Heart right ventricle (tissue), 16 donors: ENCODE measurements around the gene PPIE. TPM values are rescaled to one million over a fixed set of nuclear protein-coding genes. Genes with fewer than 3 reads are reported as not detected.

Experiments used
- ATAC-seq, 8 donors: fragments of 200-7000 bp; cut with Tn5 transposase; one replicate each; pipeline ENCODE4 v1.9.1; 2020; ENCODE audit warnings: mild to moderate bottlenecking in 8 of 8, moderate library complexity in 8 of 8, moderate number of reproducible peaks in 1 of 8
- DNase-seq, 2 donors: peaks; one replicate each; pipeline ENCODE4 v3.0.0-alpha.2; 2020
- H3K27ac ChIP-seq, 10 donors: fragments of 200-600 bp; sonication (generic) in 2 of 10; one replicate each; pipeline versions ENCODE4 v1.5.0 to v1.8.0; 2020 to 2022; ENCODE audit warnings: mild to moderate bottlenecking in 3 of 10
- H3K27me3 ChIP-seq, 7 donors: fragments of 200-600 bp; one replicate each; pipeline ENCODE4 v1.8.0; 2021 to 2022; ENCODE audit warnings: mild to moderate bottlenecking in 2 of 7
- H3K36me3 ChIP-seq, 9 donors: fragments of 200-600 bp; sonication (generic) in 1 of 9; one replicate each; pipeline versions ENCODE4 v1.5.0 to v1.8.0; 2020 to 2022; ENCODE audit warnings: mild to moderate bottlenecking in 2 of 9
- H3K4me1 ChIP-seq, 9 donors: fragments of 200-600 bp; sonication (generic) in 1 of 9; one replicate each; pipeline versions ENCODE4 v1.5.0 to v1.8.0; 2020 to 2022; ENCODE audit warnings: mild to moderate bottlenecking in 4 of 9
- H3K4me3 ChIP-seq, 10 donors: fragments of 200-600 bp; sonication (generic) in 2 of 10; one replicate each; pipeline versions ENCODE4 v1.5.0 to v1.8.0; 2020 to 2022; ENCODE audit warnings: mild to moderate bottlenecking in 7 of 10, moderate library complexity in 2 of 10
- H3K9me3 ChIP-seq, 11 donors: fragments of 200-600 bp in 10 of 11; sonication (generic) in 2 of 11; one replicate each; pipeline versions ENCODE4 v1.5.0 to v1.8.0; 2013 to 2022; ENCODE audit warnings: mild to moderate bottlenecking in 2 of 11, control low read depth in 1 of 11, moderate library complexity in 1 of 11
- CTCF ChIP-seq, 9 donors: fragments of 200-600 bp; sonication (generic) in 2 of 9; IDR thresholded peaks; one replicate each; pipeline versions ENCODE4 v1.5.0 to v1.8.0; 2021 to 2022; ENCODE audit warnings: antibody characterized with exemption in 9 of 9, mild to moderate bottlenecking in 5 of 9, moderate library complexity in 1 of 9
- WGBS, 2 donors: extraction: QIAGEN DNeasy Blood & Tissue Kit; methylation state at CpG; one replicate each; pipeline ENCODE4 v1.1.7; 2013; ENCODE audit warnings: inconsistent platforms in 1 of 2; 5-methylcytosine and 5-hydroxymethylcytosine counted together
- intact Hi-C, 10 donors: fragments of 100-400 bp; cut with DNase I; formaldehyde crosslinking; loops; one replicate each; pipeline versions ENCODE4 v1.11.1 to v1.14.2; 2022
- polyA plus RNA-seq, 2 donors: library from polyadenylated mRNA; stranded (reverse); fragments of 200-250 nt; gene quantifications; one replicate each; pipeline ENCODE4 v1.2.3, GENCODE V29; 2013
- total RNA-seq, 10 donors: library from RNA; stranded (reverse); fragmentation: NEBNext Ultra II Directional in 3 of 10; extraction: Animal tissue kit (Norgen Biotek cat#: 25700) in 3 of 10; gene quantifications; one replicate each; pipeline versions ENCODE4 v1.2.1 to v1.2.4, GENCODE V29; 2021 to 2023
- donor health status: Arrhythmogenic right ventricular cardiomyopathy.
- donor health status: ischemic (EF 13 %, LVEDD 7.1; RV severe dilation, severe dysfunction).
- donor health status: healthy with polysubstance abuse.
- donor health status: DM: no; HTN: yes; CAD: no.
- donor health status: DM: no; HTN: no; CAD: no.
- donor health status: ischemic (EF 25% LVEDD 6.9; RV normal size, moderate dysfunction).
- donor health status: ischemic (EF 25% LVEDD 5.7; RV mildly dilated, moderate dysfunction).
- donor health status: healthy.
- donor health status: DM: yes; HTN: yes; CAD: no.
- donor health status: Ischemic cardiomyopathy.
- donor health status: ischemic (EF 35%, LVEDD 5.7; RV mildly dilated, moderate dysfunction).
- donor health status: nonischemic (EF 11% LVEDD 7.7; RV severe dilation, severe dysfunction).
- donor health status: DM: yes; HTN: yes; CAD: no.
- donor health status: PGD.
- donor health status: ischemic (EF 29% LVEDD 5.4; RV normal size, mild dysfunction).
- donor health status: nonischemic (EF 23%, LVEDD 6.1; RV moderate dilation, normal function).

Gene PPIE
- total and polyA plus RNA-seq, 12 donors, result 28.0 to 49.5 (median 31.3) TPM

- Histone ChIP-seq H3K9me3 (no peaks in the 10 kb centered on the region), H3K27ac (no peak overlapping the region), H3K4me1 (peaks cover 0 to 3% (median 0%) of the 10 kb centered on the region in 9 donors), H3K36me3 (no peaks in the 10 kb centered on the region), H3K4me3 (no peak overlapping the region), H3K27me3 (peaks cover 0 to 96% (median 64%) of the 10 kb centered on the region in 7 donors)
- intact Hi-C loops, result no loop called here
- DNase-seq (no peak), ATAC-seq (no peak)
- no peak for TF ChIP-seq CTCF (IDR thresholded peaks at IDR 0.05)
- WGBS, 2 donors, result 42% methylated on average over 10 of the region's 10 CpGs
Observed at GRCh38 chr1:39727221-39727931, 11.3 kb upstream of the PPIE start.

- H3K9me3 ChIP-seq, result no peaks in the 10 kb centered on the region
- peaks cover 0 to 97% (median 68%) of the 10 kb centered on the region in 7 donors for H3K27me3 ChIP-seq
- TF ChIP-seq CTCF (IDR thresholded peaks at IDR 0.05), result no peak
- H3K4me3 ChIP-seq, result no peak overlapping the region
- DNase-seq (no peak), ATAC-seq (no peak)
- intact Hi-C loops, result no loop called here
- H3K4me1 ChIP-seq, result peaks cover 0 to 3% (median 0%) of the 10 kb centered on the region in 9 donors
- H3K36me3 ChIP-seq, result no peaks in the 10 kb centered on the region
- WGBS, 2 donors, result 56 to 66% methylated on average over 14 of the region's 14 CpGs
- no peak overlapping the region for H3K27ac ChIP-seq
Observed at GRCh38 chr1:39727932-39728317, 10.8 kb upstream of the PPIE start.

GRCh38 chr1:39729030-39729429 is 9.7 kb upstream of the PPIE start:
- H3K27ac ChIP-seq, result no peak overlapping the region
- WGBS, 2 donors, result 60 to 69% methylated on average over 3 of the region's 3 CpGs
- TF ChIP-seq CTCF (IDR thresholded peaks at IDR 0.05), result no peak
- no peaks in the 10 kb centered on the region for H3K9me3 ChIP-seq
- peaks cover 0 to 9% (median 0%) of the 10 kb centered on the region in 9 donors for H3K4me1 ChIP-seq
- no peak overlapping the region for H3K4me3 ChIP-seq
- DNase-seq (no peak), ATAC-seq (no peak)
- intact Hi-C loops, result no loop called here
- H3K27me3 ChIP-seq, result peaks cover 0 to 98% (median 74%) of the 10 kb centered on the region in 7 donors
- no peaks in the 10 kb centered on the region for H3K36me3 ChIP-seq

GRCh38 chr1:39729842-39730241 is 8.8 kb upstream of the PPIE start:
- no peak for ATAC-seq
- intact Hi-C loops, result no loop called here
- Histone ChIP-seq H3K36me3 (no peaks in the 10 kb centered on the region), H3K27me3 (peaks cover 0 to 98% (median 75%) of the 10 kb centered on the region in 7 donors), H3K27ac (no peak overlapping the region), H3K4me1 (peaks cover 0 to 9% (median 0%) of the 10 kb centered on the region in 9 donors), H3K4me3 (no peak overlapping the region), H3K9me3 (no peaks in the 10 kb centered on the region)
- no peak for DNase-seq
- no peak for TF ChIP-seq CTCF (IDR thresholded peaks at IDR 0.05)
- 40 to 72% methylated on average over 4 of the region's 4 CpGs for WGBS, 2 donors
